SK-N-MC (cell line): ENCODE data around the gene TM4SF1.

Source experiments
- EZH2 ChIP-seq: fragments of 200-600 bp; sonication (generic); IDR thresholded peaks from one replicate; pipeline ENCODE4 v1.6.1; 2017; ENCODE audit warnings: antibody characterized with exemption
- FOXP2 ChIP-seq: optimal IDR thresholded peaks from 2 replicates; pipeline ENCODE3; 2011; ENCODE audit warnings: mild to moderate bottlenecking, moderate library complexity; ENCODE audit not compliant: insufficient read depth; ENCODE audit errors: extremely low read length, control extremely low read depth
- POLR2AphosphoS5 ChIP-seq: IDR thresholded peaks from 2 replicates; pipeline ENCODE4 v1.6.1; 2012; ENCODE audit warnings: mild to moderate bottlenecking, low read depth, low read length, borderline replicate concordance

- TF ChIP-seq POLR2AphosphoS5: no peak
- no peak for TF ChIP-seq EZH2
- TF ChIP-seq FOXP2: no peak
These were observed 40.5 kb downstream of the TM4SF1 start for GRCh38 chr3:149336925-149337324.
